ENCODE results near the gene PCDHA4. TPM values are rescaled to one million over a fixed set of nuclear protein-coding genes. Genes with fewer than 3 reads are reported as not detected.
"Not testable (repeated sequence)": the region's sequence is repeated elsewhere in the genome, so short reads cannot be mapped to it uniquely, and the experiment has no call there.

PCDHA4 gene
- total and polyA plus RNA-seq, 2 of the 8 experiments (the other 6 are each of a cell fraction or from before 2014, with no cell fraction given) = 3.7 to 5.7 TPM

- H4K91ac ChIP-seq (replicated peaks; ENCODE audit: insufficient read length, low read length); H2BK12ac ChIP-seq (ENCODE audit: low read depth, low read length); H3K9me3 ChIP-seq (ENCODE audit: insufficient read depth in 2 of 2, low read depth in 1 of 2, low read length in 1 of 2); H3K56ac ChIP-seq (replicated peaks; ENCODE audit: insufficient read length, low read depth, low read length); H2AFZ ChIP-seq (ENCODE audit: low read length); H2AK5ac ChIP-seq (ENCODE audit: low read depth, low read length); H3K9ac ChIP-seq (replicated peaks in 1 of 4; ENCODE audit: extremely low read depth in 1 of 4, low read depth in 3 of 4, low read length in 3 of 4); H3K27ac ChIP-seq (ENCODE audit: low read depth, low read length); H3K23ac ChIP-seq (ENCODE audit: insufficient read length); H3K79me2 ChIP-seq (ENCODE audit: control insufficient read depth in 1 of 2, insufficient read depth in 2 of 2, low read length in 2 of 2); H3K4ac ChIP-seq (replicated peaks; ENCODE audit: insufficient read length, low read depth, low read length); DNase-seq (ENCODE audit: low read depth in 1 of 2, low spot score in 2 of 2); H3K18ac ChIP-seq (ENCODE audit: extremely low read depth, low read length); H2BK15ac ChIP-seq (ENCODE audit: low read length); H4K20me1 ChIP-seq (replicated peaks in 1 of 2; ENCODE audit: control insufficient read depth in 1 of 2, insufficient read depth in 2 of 2, low read length in 2 of 2); H2BK120ac ChIP-seq (replicated peaks; ENCODE audit: low read depth, low read length); H3K4me1 ChIP-seq (replicated peaks in 1 of 4; ENCODE audit: control insufficient read depth in 3 of 4, insufficient read depth in 4 of 4, low read length in 3 of 4); H3K23me2 ChIP-seq (ENCODE audit: low read depth, low read length); H4K5ac ChIP-seq (ENCODE audit: insufficient read length, low read depth, low read length); POLR2A ChIA-PET (ENCODE audit: partially characterized antibody); H2BK20ac ChIP-seq (ENCODE audit: low read length); H2BK5ac ChIP-seq (ENCODE audit: low read depth, low read length); H3K14ac ChIP-seq (ENCODE audit: insufficient read length); H3K79me1 ChIP-seq (ENCODE audit: low read depth, low read length); H3K27me3 ChIP-seq (replicated peaks in 1 of 4; ENCODE audit: control insufficient read depth in 3 of 4, extremely low read depth in 1 of 4, insufficient read depth in 3 of 4, low read length in 3 of 4): not testable (repeated sequence)
- FAIRE-seq = peak; percentile 86
- peak within 1 kb of the TSS; percentile 92 for H4K8ac ChIP-seq (ENCODE audit: extremely low read depth, insufficient read depth, low read length)
- 89% methylated on average over 21 of the region's 48 CpGs; no CpG with 5 or more reads in 1 of the 2 experiments for WGBS, 2 experiments (ENCODE audit: extremely low coverage in 1 of 2, insufficient coverage in 1 of 2, insufficient read length in 1 of 2, insufficient replicate concordance in 2 of 2, low coverage in 1 of 2, low lambda C conversion rate in 2 of 2, missing lambda C conversion rate in 1 of 2)
- H3K36me3 ChIP-seq (ENCODE audit: control insufficient read depth in 2 of 4, insufficient read depth in 4 of 4, low read length in 3 of 4) = peaks cover 0 to 10% (median 0%) of the 10 kb centered on the region in 4 experiments; a peak in 1 of 8 replicates
- H3K4me2 ChIP-seq (ENCODE audit: insufficient read depth in 1 of 2, low read depth in 2 of 2, low read length in 2 of 2) = peak within 1 kb of the TSS in 1 of 2 experiments; percentile 41; a peak in 2 of 4 replicates
- CTCF ChIA-PET (ENCODE audit: partially characterized antibody) = interaction anchor here (0.6 to 1.5 kb wide), 4 partner anchors 7 to 193 kb away, joined by 3 to 7 read pairs (median 4); partner anchors contain the start of genes PCDHA10 and PCDHA7
- peak within 1 kb of the TSS in 2 of 4 experiments; percentile 26 to 41; a peak in 2 of 8 replicates for H3K4me3 ChIP-seq (ENCODE audit: extremely low read depth in 1 of 4, insufficient read depth in 2 of 4, low read depth in 3 of 4, low read length in 4 of 4)
These were observed 41.6 kb downstream of the PCDHA4 start, which contains the start of gene PCDHA9 for GRCh38 chr5:140848139-140849102. Gene PCDHA9, plus strand, starts transcription at chr5:140848382. Its CDS starts 114 bp downstream, at chr5:140848496.
